DND-41 (cell line): ENCODE measurements around the gene EDN2.

Experiments used
- ATAC-seq: fragments of 200-7000 bp; cut with Tn5 transposase; 3 replicates; pipeline ENCODE4 v1.9.1; 2021; ENCODE audit warnings: low read depth; ENCODE audit not compliant: insufficient read depth
- DNase-seq: peaks from one replicate; pipeline ENCODE4 v3.0.0-alpha.2; 2020
- H2AFZ ChIP-seq: 2 replicates; pipeline ENCODE4 v1.6.0; 2012; ENCODE audit warnings: low read depth, low read length
- H3K27ac ChIP-seq: 2 replicates; pipeline ENCODE4 v1.5.1; 2012; ENCODE audit warnings: low read length, inconsistent platforms
- H3K27me3 ChIP-seq: fragments of 200-600 bp; sonication (generic); 2 replicates; pipeline ENCODE4 v1.6.0; 2012; ENCODE audit warnings: low read length, mild to moderate bottlenecking, inconsistent platforms; ENCODE audit not compliant: insufficient read depth, poor library complexity
- H3K36me3 ChIP-seq: 2 replicates; pipeline ENCODE4 v1.5.1; 2012; ENCODE audit warnings: low read length, inconsistent platforms; ENCODE audit not compliant: insufficient read depth
- H3K4me1 ChIP-seq: 2 replicates; pipeline ENCODE4 v1.5.1; 2012; ENCODE audit warnings: mild to moderate bottlenecking, low read length; ENCODE audit not compliant: insufficient read depth
- H3K4me2 ChIP-seq: 2 replicates; pipeline ENCODE4 v1.6.0; 2012; ENCODE audit warnings: mild to moderate bottlenecking, moderate library complexity, low read length, inconsistent platforms; ENCODE audit not compliant: insufficient read depth
- H3K4me3 ChIP-seq, 2 experiments: fragments of 200-600 bp in 1 of 2; shearing (Covaris generic) in 1 of 2; 2 replicates each; pipeline ENCODE4 v1.5.1; 2012 to 2016; ENCODE audit warnings: inconsistent platforms in 2 of 2, low read length in 2 of 2, mild to moderate bottlenecking in 2 of 2, low read depth in 1 of 2, moderate library complexity in 1 of 2
- H3K79me2 ChIP-seq: 2 replicates; pipeline ENCODE4 v1.6.0; 2012; ENCODE audit warnings: low read length, inconsistent platforms; ENCODE audit not compliant: insufficient read depth
- H3K9ac ChIP-seq: 2 replicates; pipeline ENCODE4 v1.6.0; 2012; ENCODE audit warnings: low read depth, mild to moderate bottlenecking, inconsistent platforms, low read length, moderate library complexity
- H3K9me3 ChIP-seq: 2 replicates; pipeline ENCODE4 v1.5.1; 2012; ENCODE audit warnings: low read length, moderate library complexity, mild to moderate bottlenecking, inconsistent platforms; ENCODE audit not compliant: insufficient read depth, severe bottlenecking
- H4K20me1 ChIP-seq: 2 replicates; pipeline ENCODE4 v1.6.0; 2012; ENCODE audit warnings: low read length; ENCODE audit not compliant: insufficient read depth
- EZH2 ChIP-seq: IDR thresholded peaks from 3 replicates; pipeline ENCODE4 v1.6.1; 2012; ENCODE audit warnings: borderline replicate concordance, low read depth, mild to moderate bottlenecking, moderate library complexity, low read length, inconsistent platforms; ENCODE audit not compliant: severe bottlenecking
- TF ChIP-seq, protein P1 (sequence below): IDR thresholded peaks from 2 replicates; pipeline ENCODE4 v1.5.1; 2012; ENCODE audit warnings: borderline replicate concordance, low read length, moderate library complexity, mild to moderate bottlenecking; ENCODE audit not compliant: poor library complexity, severe bottlenecking; ENCODE audit errors: extremely low read depth

Gene EDN2

DNA sequence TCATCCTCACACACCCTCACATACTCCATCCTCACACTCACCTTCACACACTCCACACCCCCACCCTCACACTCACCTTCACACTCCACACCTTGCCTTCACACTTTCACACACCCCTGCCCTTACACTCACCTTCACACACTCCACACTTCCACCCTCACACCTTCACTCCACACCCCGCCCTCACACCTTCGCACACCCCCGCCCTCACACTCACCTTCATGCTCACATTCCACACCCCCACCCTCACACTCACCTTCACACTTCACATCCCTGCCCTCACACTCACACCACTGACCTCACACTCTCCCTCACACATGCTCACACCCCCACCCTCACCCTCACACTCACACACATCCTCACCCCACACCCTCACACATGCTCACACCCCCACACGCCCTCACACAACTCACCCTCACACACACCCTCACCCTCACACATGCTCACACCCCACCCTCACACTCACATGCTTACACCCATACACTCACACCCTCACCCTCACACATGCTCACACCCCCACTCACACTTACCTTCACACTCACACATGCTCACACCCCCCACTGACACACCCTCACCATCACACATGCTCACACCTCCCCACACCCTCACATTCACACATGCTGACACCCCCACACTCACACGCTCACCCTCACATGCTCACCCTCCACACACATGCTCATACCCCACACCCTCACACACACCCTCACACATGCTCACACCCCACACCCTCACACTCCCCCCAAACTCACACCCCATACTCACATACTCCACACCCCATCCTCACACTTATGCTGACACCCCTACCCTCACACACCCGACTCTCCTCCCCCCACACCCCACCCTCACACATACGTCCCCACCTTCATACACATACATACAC, 44.5 kb upstream of the EDN2 start:
- ATAC-seq: no peak
- H3K27ac ChIP-seq: no peak overlapping the region
- H3K4me3 ChIP-seq: no peak overlapping the region
- no peaks in the 10 kb centered on the region for H3K9me3 ChIP-seq
- H3K79me2 ChIP-seq: peaks cover 60% of the 10 kb centered on the region
- TF ChIP-seq, protein P1, sequence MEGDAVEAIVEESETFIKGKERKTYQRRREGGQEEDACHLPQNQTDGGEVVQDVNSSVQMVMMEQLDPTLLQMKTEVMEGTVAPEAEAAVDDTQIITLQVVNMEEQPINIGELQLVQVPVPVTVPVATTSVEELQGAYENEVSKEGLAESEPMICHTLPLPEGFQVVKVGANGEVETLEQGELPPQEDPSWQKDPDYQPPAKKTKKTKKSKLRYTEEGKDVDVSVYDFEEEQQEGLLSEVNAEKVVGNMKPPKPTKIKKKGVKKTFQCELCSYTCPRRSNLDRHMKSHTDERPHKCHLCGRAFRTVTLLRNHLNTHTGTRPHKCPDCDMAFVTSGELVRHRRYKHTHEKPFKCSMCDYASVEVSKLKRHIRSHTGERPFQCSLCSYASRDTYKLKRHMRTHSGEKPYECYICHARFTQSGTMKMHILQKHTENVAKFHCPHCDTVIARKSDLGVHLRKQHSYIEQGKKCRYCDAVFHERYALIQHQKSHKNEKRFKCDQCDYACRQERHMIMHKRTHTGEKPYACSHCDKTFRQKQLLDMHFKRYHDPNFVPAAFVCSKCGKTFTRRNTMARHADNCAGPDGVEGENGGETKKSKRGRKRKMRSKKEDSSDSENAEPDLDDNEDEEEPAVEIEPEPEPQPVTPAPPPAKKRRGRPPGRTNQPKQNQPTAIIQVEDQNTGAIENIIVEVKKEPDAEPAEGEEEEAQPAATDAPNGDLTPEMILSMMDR: no peak
- TF ChIP-seq EZH2: no peak
- H3K9ac ChIP-seq: no peak overlapping the region
- H4K20me1 ChIP-seq: peaks cover 86% of the 10 kb centered on the region
- H3K36me3 ChIP-seq: peaks cover 67% of the 10 kb centered on the region
- no peak for DNase-seq
- no peaks in the 10 kb centered on the region for H3K4me1 ChIP-seq
- no peak overlapping the region for H2AFZ ChIP-seq
- no peaks in the 10 kb centered on the region for H3K27me3 ChIP-seq
- no peak overlapping the region for H3K4me2 ChIP-seq

DNA sequence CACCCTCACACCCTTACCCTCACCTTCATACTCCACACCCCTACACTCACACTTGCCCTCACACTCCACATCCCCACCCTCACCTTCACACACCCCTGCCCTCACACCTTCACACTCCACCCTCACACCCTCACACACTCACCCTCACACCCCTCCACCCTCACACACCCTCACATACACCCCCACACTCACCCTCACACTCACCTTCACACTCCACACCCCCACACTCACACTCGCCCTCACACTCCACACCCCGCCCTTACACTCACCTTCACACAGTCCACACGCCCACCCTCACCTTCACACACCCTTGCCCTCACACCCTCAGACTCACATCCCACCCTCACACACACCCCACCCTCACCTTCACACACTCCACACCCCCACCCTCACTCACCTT, 43.6 kb upstream of the EDN2 start:
- TF ChIP-seq, protein P1: no peak
- no peak for TF ChIP-seq EZH2
- ATAC-seq (no peak), DNase-seq (no peak)
- Histone ChIP-seq H3K27me3 (no peaks in the 10 kb centered on the region), H3K79me2 (peaks cover 54% of the 10 kb centered on the region), H3K9ac (no peak overlapping the region), H3K36me3 (peaks cover 68% of the 10 kb centered on the region), H2AFZ (no peak overlapping the region), H3K9me3 (no peaks in the 10 kb centered on the region), H3K4me3 (no peak overlapping the region), H3K4me2 (no peak overlapping the region), H3K27ac (no peak overlapping the region), H4K20me1 (peaks cover 86% of the 10 kb centered on the region), H3K4me1 (no peaks in the 10 kb centered on the region)

DNA sequence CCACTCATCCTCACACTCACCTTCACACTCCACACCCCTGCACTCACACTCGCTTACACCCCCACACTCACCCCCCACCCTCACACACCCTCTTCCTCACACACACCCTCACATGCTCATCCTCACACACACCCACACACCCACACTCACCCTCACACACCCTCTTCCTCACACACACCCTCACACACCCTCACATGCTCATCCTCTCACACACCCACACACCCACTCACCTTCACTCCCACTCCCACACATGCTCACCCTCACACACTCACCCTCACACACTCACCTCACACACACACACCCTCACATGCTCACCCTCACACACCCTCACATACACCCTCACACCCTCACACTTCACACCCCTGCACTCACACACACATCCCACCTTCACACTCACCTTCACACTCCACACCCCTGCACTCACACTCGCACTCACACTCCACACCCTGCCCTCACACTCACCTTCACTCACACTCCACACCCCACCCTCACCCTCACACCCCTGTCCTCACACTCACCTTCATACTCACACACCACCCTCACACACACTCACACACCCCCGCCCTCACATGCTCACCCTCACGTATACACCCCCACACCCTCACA, 42.6 kb upstream of the EDN2 start:
- Histone ChIP-seq H3K27ac (no peak overlapping the region), H3K4me3 (no peak overlapping the region), H3K4me1 (no peaks in the 10 kb centered on the region), H3K27me3 (no peaks in the 10 kb centered on the region), H3K9me3 (no peaks in the 10 kb centered on the region), H3K9ac (no peak overlapping the region), H3K4me2 (no peak overlapping the region), H4K20me1 (peaks cover 87% of the 10 kb centered on the region), H3K79me2 (peaks cover 50% of the 10 kb centered on the region), H3K36me3 (peaks cover 76% of the 10 kb centered on the region), H2AFZ (no peak overlapping the region)
- DNase-seq (no peak), ATAC-seq (no peak)
- no peak for TF ChIP-seq EZH2
- TF ChIP-seq, protein P1: no peak
